Activated naive CD8-positive, alpha-beta T cell treated with anti-CD3 and anti-CD28 coated beads, Interleukin-2, amount 50 U/mL, for 16 hours (primary cell): ENCODE results near the gene EPPIN.

Source experiments
- DNase-seq: peaks from one replicate; pipeline ENCODE4 v3.0.0-alpha.2; 2020; ENCODE audit warnings: low read depth, low spot score

Gene EPPIN

GRCh38 chr20:45538209-45538799, 8.9 kb downstream of the EPPIN start:
- DNase-seq = no peak

GRCh38 chr20:45527294-45527693, 19.9 kb downstream of the EPPIN start:
- no peak for DNase-seq

GRCh38 chr20:45523821-45524220, 23.4 kb downstream of the EPPIN start:
- DNase-seq = no peak

- DNase-seq = no peak
Measured at GRCh38 chr20:45518282-45518681, 28.9 kb downstream of the EPPIN start.

- DNase-seq = no peak
Measured at GRCh38 chr20:45515147-45515913, 31.9 kb downstream of the EPPIN start, which contains the start of gene SPINT3. SPINT3 (minus strand) TSS chr20:45515622; CDS start chr20:45515608, 14 bp downstream.

DNA sequence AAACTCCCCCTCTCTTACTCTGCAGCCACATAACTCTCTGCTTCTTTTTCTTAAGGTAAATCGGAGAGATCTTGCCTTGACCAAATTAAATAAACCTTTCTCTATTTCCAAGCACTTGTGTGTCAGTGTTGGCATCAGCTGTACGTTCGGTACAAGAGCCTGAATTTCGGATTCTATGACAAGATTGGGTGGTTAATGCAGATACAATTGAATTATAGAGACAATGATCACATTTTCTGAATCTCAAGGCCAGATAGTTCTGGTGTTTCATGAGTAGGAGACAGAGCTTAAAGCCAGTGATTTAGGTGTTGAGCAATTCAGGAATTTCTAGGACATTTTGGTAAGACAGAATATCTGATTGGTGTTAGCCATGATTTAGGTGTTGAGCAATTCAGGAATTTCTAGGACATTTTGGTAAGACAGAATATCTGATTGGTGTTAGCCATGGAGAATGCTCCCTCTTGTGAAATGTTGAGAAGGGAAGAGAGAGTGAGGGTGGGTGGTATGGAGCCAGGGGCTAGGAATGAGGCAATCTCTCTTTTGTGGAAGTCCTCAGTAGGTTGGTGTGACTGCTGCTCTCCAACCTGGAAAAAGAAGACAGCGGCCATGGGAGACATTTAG, 36.8 kb downstream of the EPPIN start:
- no peak for DNase-seq

- DNase-seq = no peak
Measured at GRCh38 chr20:45509091-45509490, 38.1 kb downstream of the EPPIN start.

DNA sequence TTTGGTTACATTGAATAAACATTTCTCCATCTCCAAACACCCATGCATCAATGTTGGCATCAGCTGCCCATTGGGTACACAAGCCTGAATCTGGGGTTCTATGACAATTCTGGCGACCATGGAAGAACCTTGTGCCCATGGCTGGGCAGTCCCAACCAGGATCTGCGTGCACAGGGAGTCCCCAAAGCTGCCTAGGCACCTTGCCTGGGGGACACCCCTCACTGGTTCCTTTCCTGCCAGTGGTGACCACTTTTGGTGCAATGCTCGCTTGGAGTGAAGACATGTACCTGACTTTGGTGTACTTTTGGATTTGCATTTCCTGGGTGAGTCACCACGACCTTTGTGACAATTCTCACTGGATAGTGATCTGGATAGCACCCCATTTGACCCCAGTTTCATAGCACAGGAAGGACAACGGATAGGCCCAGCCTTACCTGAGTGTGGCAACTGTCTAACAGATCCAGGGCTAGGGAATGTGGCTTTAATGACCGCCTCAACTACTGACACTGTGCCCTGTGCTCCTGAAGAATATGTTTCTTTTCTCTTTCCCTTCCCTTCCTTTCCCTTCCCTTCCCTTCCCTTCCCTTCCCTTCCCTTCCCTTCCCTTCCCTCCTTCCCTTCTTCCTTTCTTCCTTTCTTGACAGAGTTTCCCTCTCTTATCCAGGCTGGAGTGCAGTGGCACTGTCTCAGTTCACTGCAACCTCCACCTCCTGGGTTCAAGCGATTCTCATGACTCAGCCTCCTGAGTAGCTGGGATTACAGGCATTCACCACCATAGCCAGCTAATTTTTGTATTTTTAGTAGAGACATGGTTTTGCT, 38.9 kb downstream of the EPPIN start:
- no peak for DNase-seq

GRCh38 chr20:45507011-45507820, 40.0 kb downstream of the EPPIN start:
- DNase-seq = no peak

DNA sequence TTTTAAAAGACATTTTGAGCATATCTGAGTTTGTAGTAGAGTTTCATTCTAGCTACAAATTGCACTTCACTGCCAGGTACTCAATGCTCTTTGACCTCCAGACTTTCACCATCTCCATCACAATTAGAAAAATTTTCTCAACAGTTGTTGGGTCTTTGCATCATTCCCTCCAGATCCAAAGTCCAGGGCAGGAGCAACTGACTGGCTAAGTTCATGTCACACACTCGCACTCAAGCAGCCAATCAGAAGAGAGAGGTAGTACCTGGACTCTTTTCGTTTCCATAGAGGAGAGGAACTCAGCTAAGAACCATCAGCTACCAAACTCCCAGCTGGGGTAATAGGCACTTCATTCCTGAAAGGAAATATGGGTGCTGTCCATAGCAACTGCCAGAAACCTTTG, 40.8 kb downstream of the EPPIN start:
- DNase-seq = no peak

DNA sequence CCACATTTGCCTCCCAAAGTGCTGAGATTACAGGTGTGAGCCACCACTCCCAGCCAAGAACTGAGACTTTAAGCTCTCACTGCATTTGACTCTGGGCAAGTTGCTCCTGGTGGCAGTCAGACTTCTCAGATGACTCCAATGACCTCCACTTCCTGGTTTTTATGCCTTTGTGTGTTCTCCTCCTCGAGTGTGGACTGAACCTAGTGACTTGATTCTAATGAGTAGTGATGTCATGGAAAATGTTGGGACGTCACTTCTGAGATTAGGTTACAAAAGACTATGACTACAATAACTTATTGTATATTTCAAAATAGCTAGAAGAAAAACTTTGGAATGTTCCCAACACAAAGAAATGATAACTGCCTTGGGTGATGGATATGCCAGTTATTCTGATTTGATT, 43.8 kb downstream of the EPPIN start:
- no peak for DNase-seq

- DNase-seq = no peak
Measured at GRCh38 chr20:45502561-45502960, 44.6 kb downstream of the EPPIN start.

DNA sequence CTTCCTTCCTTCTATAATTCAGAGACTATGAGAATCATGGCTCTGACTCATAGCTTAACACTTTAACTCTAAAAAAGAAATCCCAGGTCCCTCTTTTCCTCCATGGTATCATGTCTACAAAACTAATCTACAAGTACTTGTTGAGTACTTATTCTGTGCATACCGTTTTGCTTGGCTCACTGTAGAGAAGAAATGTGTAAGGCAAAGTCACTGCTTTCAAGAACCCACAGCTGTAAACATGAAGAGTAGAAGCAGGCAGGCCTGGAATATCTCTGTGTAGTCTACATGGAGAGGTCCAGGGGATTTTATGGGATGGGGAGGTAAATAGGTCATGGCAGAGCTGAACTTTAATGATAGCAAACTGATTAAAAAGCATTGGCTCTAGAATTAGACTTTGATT, 45.6 kb downstream of the EPPIN start:
- DNase-seq = no peak

DNA sequence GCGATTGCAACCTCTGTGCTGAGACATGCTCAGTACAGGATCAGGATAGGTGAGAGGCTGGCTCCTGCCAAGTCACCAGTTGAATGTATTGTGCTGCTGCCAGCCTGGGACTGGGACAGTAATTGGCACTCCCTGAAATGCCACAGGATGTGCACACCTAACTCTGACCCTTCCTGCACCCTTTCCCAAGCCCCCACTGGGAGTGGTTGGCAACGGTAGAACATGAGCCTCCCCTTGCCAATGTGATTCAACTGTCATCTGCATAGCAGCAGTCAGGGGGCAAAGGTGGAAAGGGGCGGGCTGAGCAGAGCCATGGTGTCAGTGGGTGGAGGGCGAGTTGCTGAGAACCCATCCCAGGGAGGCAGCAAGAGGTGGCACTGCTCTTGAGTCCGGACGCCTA, 47.2 kb downstream of the EPPIN start:
- DNase-seq = no peak

- no peak for DNase-seq
Measured at GRCh38 chr20:45497971-45498494, 49.2 kb downstream of the EPPIN start.

DNA sequence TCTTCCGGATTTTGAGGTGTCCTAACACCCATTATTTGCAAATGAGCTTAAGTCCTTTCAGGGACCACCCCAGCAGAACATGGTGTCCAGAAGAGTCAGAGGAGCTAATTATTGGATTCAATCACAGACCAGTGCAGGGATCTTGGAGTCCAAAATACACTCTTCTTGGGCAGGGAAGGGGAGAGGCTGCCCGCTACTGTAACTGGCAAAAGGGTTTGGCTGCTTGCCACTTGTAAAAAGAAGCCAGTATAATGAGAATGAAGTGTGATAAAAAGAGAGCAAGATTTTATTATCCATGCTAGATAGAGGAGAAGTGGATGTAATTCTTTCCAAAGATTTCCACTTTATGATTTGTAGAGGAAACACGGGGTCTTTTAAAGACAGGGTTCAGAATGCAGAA, 51.0 kb downstream of the EPPIN start:
- DNase-seq = no peak

GRCh38 chr20:45495501-45495941, 51.7 kb downstream of the EPPIN start:
- DNase-seq = no peak
